Measurements from ENCODE around the gene FBXL5.

DNA sequence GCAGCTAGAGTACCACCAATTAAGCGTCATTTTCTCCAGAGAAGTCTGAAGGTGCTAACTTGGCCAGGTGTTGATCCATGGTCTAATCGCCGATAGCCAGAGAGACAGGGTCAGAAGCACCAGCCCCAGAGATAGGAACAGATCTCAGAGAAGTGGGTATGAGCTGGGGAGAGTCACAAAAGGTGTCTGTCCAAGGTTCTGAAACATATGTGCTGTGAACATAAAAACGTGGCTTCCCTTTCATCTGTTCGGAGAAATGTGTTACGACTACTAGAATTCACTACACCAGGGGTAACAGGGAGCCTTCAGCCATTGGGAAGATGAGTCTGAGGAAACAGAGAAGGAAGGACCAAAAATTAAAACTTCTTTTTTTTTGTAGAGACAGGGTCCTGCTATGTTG, 91.3 kb downstream of the FBXL5 start:
- no peak for TF ChIP-seq POLR2A (IDR thresholded peaks at IDR 0.05)
- TF ChIP-seq, protein P1, sequence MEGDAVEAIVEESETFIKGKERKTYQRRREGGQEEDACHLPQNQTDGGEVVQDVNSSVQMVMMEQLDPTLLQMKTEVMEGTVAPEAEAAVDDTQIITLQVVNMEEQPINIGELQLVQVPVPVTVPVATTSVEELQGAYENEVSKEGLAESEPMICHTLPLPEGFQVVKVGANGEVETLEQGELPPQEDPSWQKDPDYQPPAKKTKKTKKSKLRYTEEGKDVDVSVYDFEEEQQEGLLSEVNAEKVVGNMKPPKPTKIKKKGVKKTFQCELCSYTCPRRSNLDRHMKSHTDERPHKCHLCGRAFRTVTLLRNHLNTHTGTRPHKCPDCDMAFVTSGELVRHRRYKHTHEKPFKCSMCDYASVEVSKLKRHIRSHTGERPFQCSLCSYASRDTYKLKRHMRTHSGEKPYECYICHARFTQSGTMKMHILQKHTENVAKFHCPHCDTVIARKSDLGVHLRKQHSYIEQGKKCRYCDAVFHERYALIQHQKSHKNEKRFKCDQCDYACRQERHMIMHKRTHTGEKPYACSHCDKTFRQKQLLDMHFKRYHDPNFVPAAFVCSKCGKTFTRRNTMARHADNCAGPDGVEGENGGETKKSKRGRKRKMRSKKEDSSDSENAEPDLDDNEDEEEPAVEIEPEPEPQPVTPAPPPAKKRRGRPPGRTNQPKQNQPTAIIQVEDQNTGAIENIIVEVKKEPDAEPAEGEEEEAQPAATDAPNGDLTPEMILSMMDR (IDR thresholded peaks at IDR 0.05): no peak
